HEK293T (cell line): ENCODE data around the gene SCO1.

Source experiments
- CTCF ChIA-PET: fragments of 350-600 bp; formaldehyde crosslinking; extraction: SDS; loops from one replicate; lab custom pipeline; 2021; ENCODE audit warnings: antibody characterized with exemption, inconsistent platforms; lab: Yijun Ruan, JAX
- POLR2A ChIA-PET: fragments of 350-600 bp; formaldehyde crosslinking; extraction: SDS; loops from one replicate; lab custom pipeline; 2020; ENCODE audit warnings: antibody characterized with exemption, inconsistent platforms; lab: Yijun Ruan, JAX
- DNase-seq: peaks from one replicate; pipeline ENCODE4 v3.0.0; 2012; ENCODE audit warnings: mixed read lengths; ENCODE audit errors: extremely low spot score
- ARNT ChIP-seq: fragments of 450-650 bp; IDR thresholded peaks from 2 replicates; pipeline ENCODE4 v1.6.1; 2017; ENCODE audit warnings: mild to moderate bottlenecking
- BHLHE40 ChIP-seq: fragments of 450-650 bp; IDR thresholded peaks from 2 replicates; pipeline ENCODE4 v1.6.1; 2016; ENCODE audit warnings: mild to moderate bottlenecking, moderate library complexity, borderline replicate concordance
- CTBP1 ChIP-seq: fragments of 450-650 bp; IDR thresholded peaks from 2 replicates; pipeline ENCODE4 v1.6.1; 2016; ENCODE audit warnings: borderline replicate concordance
- ELF4 ChIP-seq: fragments of 450-650 bp; IDR thresholded peaks from 2 replicates; pipeline ENCODE4 v1.6.1; 2017; ENCODE audit warnings: antibody characterized with exemption
- FOXA1 ChIP-seq: fragments of 450-650 bp; IDR thresholded peaks from 2 replicates; pipeline ENCODE4 v1.6.1; 2016; ENCODE audit warnings: mild to moderate bottlenecking
- FOXK2 ChIP-seq: fragments of 450-650 bp; IDR thresholded peaks from 2 replicates; pipeline ENCODE4 v1.6.1; 2016; ENCODE audit warnings: mild to moderate bottlenecking
- FOXM1 ChIP-seq: fragments of 450-650 bp; IDR thresholded peaks from 2 replicates; pipeline ENCODE4 v1.6.1; 2017; ENCODE audit warnings: mild to moderate bottlenecking, borderline replicate concordance
- HDGF ChIP-seq: fragments of 450-650 bp; IDR thresholded peaks from 2 replicates; pipeline ENCODE4 v1.6.1; 2017; ENCODE audit warnings: antibody characterized with exemption, borderline replicate concordance
- L3MBTL2 ChIP-seq: fragments of 450-650 bp; conservative IDR thresholded peaks from 2 replicates; pipeline ENCODE4 v1.6.1; 2016; ENCODE audit warnings: mild to moderate bottlenecking
- LEF1 ChIP-seq: fragments of 450-650 bp; IDR thresholded peaks from 2 replicates; pipeline ENCODE4 v1.6.1; 2017; ENCODE audit warnings: mild to moderate bottlenecking, borderline replicate concordance
- NFRKB ChIP-seq: fragments of 450-650 bp; IDR thresholded peaks from 2 replicates; pipeline ENCODE4 v1.6.1; 2016; ENCODE audit warnings: mild to moderate bottlenecking, moderate library complexity
- SP1 ChIP-seq: fragments of 450-650 bp; IDR thresholded peaks from 2 replicates; pipeline ENCODE4 v1.6.1; 2017
- SUZ12 ChIP-seq: fragments of 450-650 bp; IDR thresholded peaks from 2 replicates; pipeline ENCODE4 v1.6.1; 2016; ENCODE audit warnings: mild to moderate bottlenecking
- TARDBP ChIP-seq: fragments of 450-650 bp; IDR thresholded peaks from 2 replicates; pipeline ENCODE4 v1.6.1; 2016
- ZNF384 ChIP-seq: fragments of 450-650 bp; IDR thresholded peaks from 2 replicates; pipeline ENCODE4 v1.6.1; 2016
- TF ChIP-seq, protein P1 (sequence below): fragments of 450-650 bp; IDR thresholded peaks from 2 replicates; pipeline ENCODE4 v1.6.1; 2016

Gene SCO1

DNA sequence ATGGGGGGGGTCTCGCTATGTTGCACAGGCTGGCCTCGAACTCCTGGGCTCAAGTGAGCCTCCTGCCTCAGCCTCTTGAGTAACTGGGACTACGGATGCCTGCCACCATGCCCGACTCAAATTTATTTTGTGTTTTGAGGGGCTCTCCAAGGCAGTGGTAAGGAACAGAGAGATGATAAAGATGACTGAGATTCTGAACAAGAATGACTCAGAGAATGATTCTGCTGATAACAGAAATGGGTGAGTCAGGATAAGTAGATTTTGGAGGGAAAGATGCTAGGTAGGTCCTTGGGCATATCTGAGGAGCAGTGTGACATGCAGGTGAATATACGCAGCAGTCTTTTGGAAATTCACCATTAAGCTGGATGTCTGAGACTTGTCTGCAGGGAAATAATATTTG, 29.9 kb upstream of the SCO1 start:
- ChIA-PET CTCF (no interaction called here), POLR2A (no interaction called here)
- DNase-seq: no peak
- no peak for TF ChIP-seq FOXA1
- no peak for TF ChIP-seq FOXK2
- TF ChIP-seq SP1: no peak
- no peak for TF ChIP-seq L3MBTL2
- no peak for TF ChIP-seq HDGF
- no peak for TF ChIP-seq BHLHE40
- no peak for TF ChIP-seq ARNT
- TF ChIP-seq TARDBP: no peak
- TF ChIP-seq FOXM1: no peak
- TF ChIP-seq ZNF384: no peak

- no peak for DNase-seq
- CTCF ChIA-PET: no interaction called here
- POLR2A ChIA-PET: no interaction called here
- TF ChIP-seq ELF4: no peak
- TF ChIP-seq NFRKB: no peak
- TF ChIP-seq FOXA1: no peak
- TF ChIP-seq SUZ12: no peak
- no peak for TF ChIP-seq ZNF384
- TF ChIP-seq HDGF: no peak
- TF ChIP-seq CTBP1: no peak
- TF ChIP-seq L3MBTL2: no peak
- TF ChIP-seq LEF1: no peak
- no peak for TF ChIP-seq FOXK2
- TF ChIP-seq BHLHE40: no peak
- TF ChIP-seq, protein P1, sequence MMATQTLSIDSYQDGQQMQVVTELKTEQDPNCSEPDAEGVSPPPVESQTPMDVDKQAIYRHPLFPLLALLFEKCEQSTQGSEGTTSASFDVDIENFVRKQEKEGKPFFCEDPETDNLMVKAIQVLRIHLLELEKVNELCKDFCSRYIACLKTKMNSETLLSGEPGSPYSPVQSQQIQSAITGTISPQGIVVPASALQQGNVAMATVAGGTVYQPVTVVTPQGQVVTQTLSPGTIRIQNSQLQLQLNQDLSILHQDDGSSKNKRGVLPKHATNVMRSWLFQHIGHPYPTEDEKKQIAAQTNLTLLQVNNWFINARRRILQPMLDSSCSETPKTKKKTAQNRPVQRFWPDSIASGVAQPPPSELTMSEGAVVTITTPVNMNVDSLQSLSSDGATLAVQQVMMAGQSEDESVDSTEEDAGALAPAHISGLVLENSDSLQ: no peak
- TF ChIP-seq ARNT: no peak
- no peak for TF ChIP-seq FOXM1
- TF ChIP-seq SP1: no peak
- no peak for TF ChIP-seq TARDBP
Measured at GRCh38 chr17:10726196-10726595, 28.9 kb upstream of the SCO1 start.

- ChIA-PET CTCF (interaction anchor here (0.6 kb wide), 1 partner anchor 85 kb away, joined by 8 read pairs; no protein-coding TSS in a partner anchor), POLR2A (no interaction called here)
- no peak for DNase-seq
- TF ChIP-seq CTBP1 (no peak), ELF4 (no peak), L3MBTL2 (no peak), SP1 (no peak), ARNT (no peak), FOXM1 (no peak)
Measured at GRCh38 chr17:10725262-10725661, 27.9 kb upstream of the SCO1 start.

- no peak for TF ChIP-seq FOXK2
- ChIA-PET POLR2A (no interaction called here), CTCF (no interaction called here)
- no peak for DNase-seq
Measured at GRCh38 chr17:10724546-10725195, 27.3 kb upstream of the SCO1 start.

DNA sequence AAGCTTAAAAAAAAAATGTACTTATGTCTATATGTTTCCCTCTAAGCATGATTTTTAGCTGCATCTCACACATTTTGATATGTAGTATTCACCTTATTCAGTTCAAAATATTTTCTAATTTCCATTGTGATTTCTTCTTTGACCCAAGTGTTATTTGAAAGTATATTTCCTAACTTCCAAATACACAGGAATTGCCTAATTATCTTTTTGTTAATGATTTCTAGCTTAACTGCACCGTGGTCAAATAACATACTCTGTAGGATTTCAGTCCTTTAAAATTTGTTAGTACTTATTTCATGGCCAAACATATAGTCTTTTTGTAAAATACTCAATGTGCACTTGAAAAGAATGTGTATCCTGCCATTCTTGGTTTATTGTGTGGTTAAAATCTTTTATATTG, 21.2 kb upstream of the SCO1 start:
- no peak for DNase-seq
- ChIA-PET POLR2A (interaction anchor here (0.8 kb wide), 1 partner anchor 11 kb away, joined by 3 read pairs; the partner anchor contains the start of gene TMEM220), CTCF (no interaction called here)
- TF ChIP-seq ZNF384 (no peak), FOXA1 (no peak), CTBP1 (no peak), ELF4 (no peak), LEF1 (no peak), SUZ12 (no peak), BHLHE40 (no peak), SP1 (no peak), NFRKB (no peak), FOXK2 (no peak), FOXM1 (no peak), HDGF (no peak)
- TF ChIP-seq, protein P1: no peak

- ChIA-PET POLR2A (no interaction called here), CTCF (no interaction called here)
- no peak for DNase-seq
- TF ChIP-seq L3MBTL2 (no peak), HDGF (no peak), TARDBP (no peak), FOXM1 (no peak), NFRKB (no peak), ZNF384 (no peak), LEF1 (no peak), SP1 (no peak), SUZ12 (no peak), CTBP1 (no peak), ELF4 (no peak), FOXK2 (no peak), FOXA1 (no peak), BHLHE40 (no peak)
Measured at GRCh38 chr17:10716218-10716617, 18.9 kb upstream of the SCO1 start.

- CTCF ChIA-PET: no interaction called here
- TF ChIP-seq FOXM1 (no peak), L3MBTL2 (no peak), SP1 (no peak), BHLHE40 (no peak), CTBP1 (no peak), HDGF (no peak)
- POLR2A ChIA-PET: no interaction called here
- DNase-seq: no peak
Measured at GRCh38 chr17:10713318-10713717, 16.0 kb upstream of the SCO1 start.
